ENCODE measurements around the gene PROZ. TPM values are rescaled to one million over a fixed set of nuclear protein-coding genes. Genes with fewer than 3 reads are reported as not detected.

The PROZ gene
- total RNA-seq, 1 donor from 2014 or later = not detected

GRCh38 chr13:113211774-113212173 lies 53.3 kb downstream of the PROZ start:
- peak overlapping the region; percentile 3 for H3K27ac Mint-ChIP-seq
- intact Hi-C loops (cut with micrococcal nuclease) = no loop called here

DNA sequence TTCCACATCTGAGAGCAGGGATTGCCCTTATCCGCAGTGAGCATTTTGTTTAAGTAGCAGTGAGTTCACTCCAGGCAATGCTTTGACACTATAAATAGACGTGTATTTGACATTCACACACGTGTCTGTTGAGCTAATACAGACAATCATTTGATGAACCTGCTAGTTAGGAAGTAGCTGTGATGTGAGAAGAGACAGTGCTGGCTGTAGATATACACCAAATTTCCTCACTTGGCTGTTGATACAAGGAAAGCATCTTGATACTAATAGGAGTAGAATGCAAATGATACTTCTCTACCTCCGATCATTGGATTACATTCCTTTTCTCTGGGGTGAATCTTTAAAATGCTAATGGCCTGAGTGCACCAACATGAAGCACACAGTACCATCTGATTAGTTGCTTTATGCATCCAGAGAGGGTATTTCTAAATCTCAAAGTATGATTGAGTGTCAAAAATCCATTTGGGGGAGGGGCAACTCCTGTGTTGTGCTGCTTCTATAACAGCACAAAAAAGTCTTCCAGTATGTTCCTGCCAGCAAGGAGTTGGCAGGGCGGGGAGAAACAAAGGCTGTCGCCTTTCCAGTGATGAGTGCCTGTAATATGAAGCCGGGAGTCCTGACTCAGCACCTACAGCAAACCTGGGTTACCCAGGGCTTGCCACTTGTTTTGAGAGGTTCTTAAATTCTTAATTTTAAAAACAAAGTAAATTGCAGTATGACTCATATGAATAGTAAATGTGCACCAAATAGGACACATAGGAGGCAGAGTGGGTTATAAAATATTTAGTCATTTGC lies 58.0 kb downstream of the PROZ start:
- Mint-ChIP-seq H3K27ac (no peak overlapping the region), H3K9me3 (no peaks in the 10 kb centered on the region), H3K36me3 (ENCODE audit: low read depth) (peaks cover 38% of the 10 kb centered on the region), H3K4me3 (no peak overlapping the region), H3K4me1 (peaks cover 14% of the 10 kb centered on the region), H3K27me3 (no peaks in the 10 kb centered on the region)
- POLR2A ChIA-PET = no interaction called here
- DNase-seq = no peak
- intact Hi-C loops (cut with micrococcal nuclease) = no loop called here
- CTCF ChIA-PET = no interaction called here
- ATAC-seq (ENCODE audit: low read depth) = no peak
- TF ChIP-seq CTCF (IDR thresholded peaks at IDR 0.05) = no peak

More at GRCh38 chr13:113211774-113212173, 53.3 kb downstream of the PROZ start:
- no peaks in the 10 kb centered on the region for H3K27me3 Mint-ChIP-seq
- H3K4me1 Mint-ChIP-seq = peaks cover 34% of the 10 kb centered on the region
- DNase-seq (no peak), ATAC-seq (ENCODE audit: low read depth) (no peak)
- CTCF ChIA-PET = no interaction called here
- TF ChIP-seq CTCF (IDR thresholded peaks at IDR 0.05) = no peak
- no peaks in the 10 kb centered on the region for H3K9me3 Mint-ChIP-seq
- peak overlapping the region; percentile 44 for H3K4me3 Mint-ChIP-seq
- POLR2A ChIA-PET = no interaction called here
- H3K36me3 Mint-ChIP-seq (ENCODE audit: low read depth) = peaks cover 25% of the 10 kb centered on the region

DNA sequence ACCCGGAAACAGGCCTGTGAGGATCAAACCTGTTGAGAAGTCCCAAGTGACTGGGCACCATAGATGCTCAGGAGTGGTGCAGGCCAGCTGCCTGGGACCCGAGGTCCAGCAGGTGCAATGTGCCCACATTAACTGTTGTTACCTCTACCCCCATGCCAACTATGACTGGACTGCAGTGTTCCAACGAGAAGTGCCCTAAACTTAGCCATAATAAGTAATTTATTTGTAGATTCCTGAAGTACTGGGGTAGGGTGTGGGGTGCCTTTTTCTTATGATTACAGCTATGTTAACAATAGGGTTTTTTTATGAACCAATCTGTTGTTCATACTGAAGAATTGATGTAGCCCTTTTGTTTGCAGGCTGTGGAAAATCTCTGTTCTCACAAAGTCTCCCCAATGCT lies 60.1 kb downstream of the PROZ start:
- ATAC-seq (ENCODE audit: low read depth) = no peak
- ChIA-PET CTCF (no interaction called here), POLR2A (no interaction called here)
- H3K27ac Mint-ChIP-seq = no peak overlapping the region
- DNase-seq = no peak
- peaks cover 46% of the 10 kb centered on the region for H3K36me3 Mint-ChIP-seq (ENCODE audit: low read depth)
- H3K27me3 Mint-ChIP-seq = no peaks in the 10 kb centered on the region
- peaks cover 5% of the 10 kb centered on the region for H3K4me1 Mint-ChIP-seq
- TF ChIP-seq CTCF (IDR thresholded peaks at IDR 0.05) = no peak
- H3K9me3 Mint-ChIP-seq = no peaks in the 10 kb centered on the region
- intact Hi-C loops (cut with micrococcal nuclease) = no loop called here
- no peak overlapping the region for H3K4me3 Mint-ChIP-seq

DNA sequence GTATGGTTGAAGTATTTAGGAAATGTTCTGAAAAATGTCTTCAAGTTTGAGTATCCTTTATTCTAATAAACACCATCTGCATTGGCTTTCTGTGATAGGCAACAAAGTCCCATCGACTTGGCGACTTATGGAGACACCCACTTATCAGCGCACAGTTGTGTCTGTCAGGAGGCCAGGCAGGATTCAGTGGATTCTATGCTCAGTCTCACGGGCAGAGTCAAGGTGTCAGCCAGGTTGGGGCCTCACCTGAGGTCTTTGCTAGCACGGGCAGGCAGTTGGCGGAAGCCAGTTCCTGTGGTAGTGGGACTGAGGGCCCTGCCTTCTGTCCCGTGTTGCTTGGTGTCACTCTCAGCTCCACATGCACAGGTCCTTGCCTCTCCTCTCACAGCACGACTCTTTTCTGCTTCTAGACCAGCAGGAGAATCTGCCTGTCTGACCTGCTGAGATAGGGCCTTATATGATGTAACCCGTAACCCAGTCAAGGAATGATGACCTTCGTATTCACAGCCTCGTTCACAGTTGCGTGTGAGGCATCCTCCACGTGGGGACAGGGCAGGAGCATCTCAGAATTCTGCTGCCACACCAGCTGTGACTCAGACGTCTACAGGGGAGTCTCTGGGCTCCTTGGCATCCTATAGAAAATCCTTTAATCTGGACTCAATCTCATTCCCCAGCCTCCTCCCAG lies 61.0 kb downstream of the PROZ start:
- H3K27ac Mint-ChIP-seq = no peak overlapping the region

More for the DNA sequence above, 61.0 kb downstream of the PROZ start:
- intact Hi-C loops (cut with micrococcal nuclease) = no loop called here
- peaks cover 48% of the 10 kb centered on the region for H3K36me3 Mint-ChIP-seq (ENCODE audit: low read depth)
- H3K4me1 Mint-ChIP-seq = peaks cover 5% of the 10 kb centered on the region
- no peak for TF ChIP-seq CTCF (IDR thresholded peaks at IDR 0.05)
- DNase-seq (no peak), ATAC-seq (ENCODE audit: low read depth) (no peak)
- H3K27me3 Mint-ChIP-seq = no peaks in the 10 kb centered on the region
- H3K4me3 Mint-ChIP-seq = no peak overlapping the region
- H3K9me3 Mint-ChIP-seq = no peaks in the 10 kb centered on the region
- ChIA-PET POLR2A (no interaction called here), CTCF (no interaction called here)

Data from activated B cell treated with CpG ODN at 0.5 μM for 24 hours (primary cell).